Suprapubic skin (tissue), 3 donors: ENCODE measurements around the gene ACP3.

ENCODE experiments used
- EP300 ChIP-seq: sonication (generic); formaldehyde crosslinking; IDR thresholded peaks from one replicate; pipeline ENCODE4 v1.6.1; 2017; ENCODE audit warnings: antibody characterized with exemption
- POLR2A ChIP-seq, 2 donors: fragments of 450-650 bp; IDR thresholded peaks; one replicate each; pipeline ENCODE4 v1.6.1; 2017; ENCODE audit warnings: antibody characterized with exemption in 2 of 2, mild to moderate bottlenecking in 2 of 2, moderate library complexity in 2 of 2
- TF ChIP-seq, protein P1 (sequence below), 2 donors: fragments of 200-600 bp in 1 of 2; fragments of 450-650 bp in 1 of 2; sonication (generic) in 1 of 2; IDR thresholded peaks; one replicate each; pipeline ENCODE4 v1.5.1; 2016 to 2019; ENCODE audit warnings: antibody characterized with exemption in 2 of 2, mild to moderate bottlenecking in 1 of 2, moderate library complexity in 1 of 2

- TF ChIP-seq, protein P1, sequence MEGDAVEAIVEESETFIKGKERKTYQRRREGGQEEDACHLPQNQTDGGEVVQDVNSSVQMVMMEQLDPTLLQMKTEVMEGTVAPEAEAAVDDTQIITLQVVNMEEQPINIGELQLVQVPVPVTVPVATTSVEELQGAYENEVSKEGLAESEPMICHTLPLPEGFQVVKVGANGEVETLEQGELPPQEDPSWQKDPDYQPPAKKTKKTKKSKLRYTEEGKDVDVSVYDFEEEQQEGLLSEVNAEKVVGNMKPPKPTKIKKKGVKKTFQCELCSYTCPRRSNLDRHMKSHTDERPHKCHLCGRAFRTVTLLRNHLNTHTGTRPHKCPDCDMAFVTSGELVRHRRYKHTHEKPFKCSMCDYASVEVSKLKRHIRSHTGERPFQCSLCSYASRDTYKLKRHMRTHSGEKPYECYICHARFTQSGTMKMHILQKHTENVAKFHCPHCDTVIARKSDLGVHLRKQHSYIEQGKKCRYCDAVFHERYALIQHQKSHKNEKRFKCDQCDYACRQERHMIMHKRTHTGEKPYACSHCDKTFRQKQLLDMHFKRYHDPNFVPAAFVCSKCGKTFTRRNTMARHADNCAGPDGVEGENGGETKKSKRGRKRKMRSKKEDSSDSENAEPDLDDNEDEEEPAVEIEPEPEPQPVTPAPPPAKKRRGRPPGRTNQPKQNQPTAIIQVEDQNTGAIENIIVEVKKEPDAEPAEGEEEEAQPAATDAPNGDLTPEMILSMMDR (IDR thresholded peaks at IDR 0.05), result peak; percentile 66 to 82
- TF ChIP-seq EP300 (no peak), POLR2A (IDR thresholded peaks at IDR 0.05) (no peak)
Observed at GRCh38 chr3:132352556-132353143, 35.4 kb downstream of the ACP3 start.
